Measurements from ENCODE around the gene SIPA1L3.

SIPA1L3 gene

GRCh38 chr19:38243279-38243673, 336.3 kb downstream of the SIPA1L3 start:
- Histone ChIP-seq H3K79me2 (ENCODE audit: low read length) (no peaks in the 10 kb centered on the region), H3K9me3 (ENCODE audit: insufficient read depth, low read length) (no peaks in the 10 kb centered on the region), H2AFZ (ENCODE audit: low read depth, low read length) (no peak overlapping the region), H3K36me3 (replicated peaks; ENCODE audit: low read depth, low read length) (no peaks in the 10 kb centered on the region), H3K27ac (ENCODE audit: low read length) (no peak overlapping the region), H3K9ac (ENCODE audit: low read length) (peak overlapping the region; percentile 37; the same call in 1 of the 2 replicates), H3K27me3 (ENCODE audit: low read depth, low read length) (peaks cover 6% of the 10 kb centered on the region; the same call in 1 of the 2 replicates), H4K20me1 (ENCODE audit: insufficient read depth, low read length) (no peaks in the 10 kb centered on the region), H3K4me2 (ENCODE audit: low read length) (peak overlapping the region; percentile 65), H3K4me3 (ENCODE audit: low read length) (peak overlapping the region; percentile 62), H3K4me1 (ENCODE audit: low read length) (peaks cover 26% of the 10 kb centered on the region)
- TF ChIP-seq CTCF (IDR thresholded peaks at IDR 0.05; ENCODE audit: low read depth, low read length) (no peak), EZH2phosphoT487 (IDR thresholded peaks at IDR 0.05; ENCODE audit: low read depth) (no peak)

GRCh38 chr19:38245826-38246498, 339.0 kb downstream of the SIPA1L3 start:
- Histone ChIP-seq H3K9me3 (ENCODE audit: insufficient read depth, low read length) (no peaks in the 10 kb centered on the region), H3K36me3 (replicated peaks; ENCODE audit: low read depth, low read length) (no peaks in the 10 kb centered on the region), H3K4me2 (ENCODE audit: low read length) (peak overlapping the region; percentile 54), H3K9ac (ENCODE audit: low read length) (no peak overlapping the region), H3K4me3 (ENCODE audit: low read length) (peak overlapping the region; percentile 34; the same call in 1 of the 2 replicates), H3K27me3 (ENCODE audit: low read depth, low read length) (peaks cover 6% of the 10 kb centered on the region; the same call in 1 of the 2 replicates), H3K79me2 (ENCODE audit: low read length) (no peaks in the 10 kb centered on the region), H2AFZ (ENCODE audit: low read depth, low read length) (peak overlapping the region; percentile 57; the same call in 1 of the 2 replicates), H3K4me1 (ENCODE audit: low read length) (peaks cover 26% of the 10 kb centered on the region), H4K20me1 (ENCODE audit: insufficient read depth, low read length) (no peaks in the 10 kb centered on the region), H3K27ac (ENCODE audit: low read length) (peak overlapping the region; percentile 6; the same call in 1 of the 2 replicates)
- TF ChIP-seq CTCF (IDR thresholded peaks at IDR 0.05; ENCODE audit: low read depth, low read length) (no peak), EZH2phosphoT487 (IDR thresholded peaks at IDR 0.05; ENCODE audit: low read depth) (no peak)

- TF ChIP-seq EZH2phosphoT487 (IDR thresholded peaks at IDR 0.05; ENCODE audit: low read depth) (no peak), CTCF (IDR thresholded peaks at IDR 0.05; ENCODE audit: low read depth, low read length) (no peak)
- no peaks in the 10 kb centered on the region for H3K36me3 ChIP-seq (replicated peaks; ENCODE audit: low read depth, low read length)
- no peak overlapping the region for H3K27ac ChIP-seq (ENCODE audit: low read length)
- H3K4me3 ChIP-seq (ENCODE audit: low read length): no peak overlapping the region
- H4K20me1 ChIP-seq (ENCODE audit: insufficient read depth, low read length): no peaks in the 10 kb centered on the region
- H3K79me2 ChIP-seq (ENCODE audit: low read length): no peaks in the 10 kb centered on the region
- H3K9ac ChIP-seq (ENCODE audit: low read length): no peak overlapping the region
- H3K4me2 ChIP-seq (ENCODE audit: low read length): no peak overlapping the region
- H3K9me3 ChIP-seq (ENCODE audit: insufficient read depth, low read length): no peaks in the 10 kb centered on the region
- H2AFZ ChIP-seq (ENCODE audit: low read depth, low read length): no peak overlapping the region
- peaks cover 30% of the 10 kb centered on the region for H3K4me1 ChIP-seq (ENCODE audit: low read length)
- peaks cover 6% of the 10 kb centered on the region; the same call in 1 of the 2 replicates for H3K27me3 ChIP-seq (ENCODE audit: low read depth, low read length)
Observed at GRCh38 chr19:38247126-38247525, 340.1 kb downstream of the SIPA1L3 start.

- no peak overlapping the region for H3K4me3 ChIP-seq (ENCODE audit: low read length)
- TF ChIP-seq CTCF (IDR thresholded peaks at IDR 0.05; ENCODE audit: low read depth, low read length) (no peak), EZH2phosphoT487 (IDR thresholded peaks at IDR 0.05; ENCODE audit: low read depth) (no peak)
- no peak overlapping the region for H3K9ac ChIP-seq (ENCODE audit: low read length)
- H3K27ac ChIP-seq (ENCODE audit: low read length): no peak overlapping the region
- H3K4me1 ChIP-seq (ENCODE audit: low read length): peaks cover 35% of the 10 kb centered on the region
- H3K4me2 ChIP-seq (ENCODE audit: low read length): no peak overlapping the region
- H3K36me3 ChIP-seq (replicated peaks; ENCODE audit: low read depth, low read length): no peaks in the 10 kb centered on the region
- no peak overlapping the region for H2AFZ ChIP-seq (ENCODE audit: low read depth, low read length)
- H3K27me3 ChIP-seq (ENCODE audit: low read depth, low read length): peaks cover 2% of the 10 kb centered on the region; the same call in 1 of the 2 replicates
- H3K79me2 ChIP-seq (ENCODE audit: low read length): no peaks in the 10 kb centered on the region
- H3K9me3 ChIP-seq (ENCODE audit: insufficient read depth, low read length): no peaks in the 10 kb centered on the region
- no peaks in the 10 kb centered on the region for H4K20me1 ChIP-seq (ENCODE audit: insufficient read depth, low read length)
Observed at GRCh38 chr19:38247734-38248268, 340.8 kb downstream of the SIPA1L3 start.

Data from OCI-LY3 (cell line).